ENCODE measurements around the gene DRGX.

DRGX gene

DNA sequence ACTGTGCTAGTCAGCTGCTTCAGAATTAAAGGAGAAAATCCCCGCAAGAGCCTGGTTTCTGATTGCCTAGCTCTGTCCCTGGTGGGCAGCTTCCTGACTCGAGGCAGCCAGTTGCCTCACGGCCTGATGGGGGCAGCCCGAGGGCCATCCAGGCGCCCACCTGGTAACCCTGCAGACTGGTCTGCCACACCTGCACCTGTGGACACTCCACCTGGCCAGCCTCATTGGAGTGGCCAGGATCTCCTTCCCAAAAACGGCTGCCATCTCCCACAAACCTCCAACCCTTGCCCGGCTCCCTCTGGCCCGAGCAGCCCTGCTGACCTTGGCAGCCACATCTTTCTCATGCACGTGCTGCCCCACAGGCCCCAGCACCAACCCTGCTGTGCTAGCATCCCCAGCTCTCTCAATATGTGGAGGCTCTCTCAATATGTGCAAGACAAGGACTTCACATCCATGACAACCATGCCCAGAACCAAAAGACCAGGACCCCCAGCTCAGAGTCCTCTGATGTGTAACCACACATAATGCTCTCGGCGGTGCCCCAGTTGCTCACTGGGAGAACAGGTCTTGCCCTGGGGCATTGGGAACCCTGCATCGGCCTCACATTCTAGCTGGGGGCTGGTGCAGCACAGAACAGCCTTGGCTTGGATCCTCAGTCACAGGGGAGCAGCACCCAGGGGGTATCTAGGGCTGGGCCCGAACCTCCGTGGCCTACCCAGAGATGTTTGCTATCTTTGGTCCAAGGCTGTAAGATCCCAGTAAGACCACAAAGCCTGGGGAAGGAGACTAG is 14.6 kb downstream of the DRGX start:
- DNase-seq, result no peak

DNA sequence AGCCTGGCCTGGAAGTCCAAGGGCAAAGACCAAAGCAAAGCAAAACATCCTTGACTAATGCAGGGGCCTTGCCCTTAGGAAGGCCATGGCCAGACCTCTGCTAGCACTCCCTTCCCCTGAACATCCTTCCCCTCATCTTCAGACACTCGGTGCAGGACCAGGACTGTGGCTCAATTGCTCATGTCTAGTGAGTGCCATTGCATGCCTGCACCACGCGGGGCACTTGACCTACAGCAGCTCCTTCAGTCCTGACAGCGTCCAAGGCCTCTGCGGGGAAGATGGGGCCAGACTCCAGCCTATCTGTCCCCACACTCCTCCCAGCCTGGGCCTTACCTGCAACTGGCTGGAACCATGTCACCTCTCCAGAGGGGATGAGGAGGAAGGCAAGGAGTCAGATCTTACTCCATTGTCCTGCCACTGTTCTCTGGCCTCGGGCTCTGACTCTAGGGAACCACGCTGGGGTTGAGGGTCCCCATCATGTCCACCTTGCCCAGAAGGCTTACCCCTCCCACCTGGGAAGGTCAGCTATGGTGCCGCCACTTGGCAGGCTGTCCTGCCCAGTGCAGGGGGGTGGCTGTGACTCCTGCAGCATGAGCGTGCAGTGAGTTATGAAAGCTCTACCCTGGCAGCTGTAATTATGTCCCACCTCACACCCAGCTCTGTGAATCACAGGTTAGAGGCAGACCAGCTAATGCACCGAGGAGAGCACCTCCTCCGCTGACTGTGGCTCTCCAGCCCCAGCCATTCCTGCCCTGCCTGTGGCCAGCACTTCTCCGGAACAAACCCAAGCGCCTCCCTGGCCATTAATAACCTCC is 16.1 kb downstream of the DRGX start:
- no peak for DNase-seq

DNA sequence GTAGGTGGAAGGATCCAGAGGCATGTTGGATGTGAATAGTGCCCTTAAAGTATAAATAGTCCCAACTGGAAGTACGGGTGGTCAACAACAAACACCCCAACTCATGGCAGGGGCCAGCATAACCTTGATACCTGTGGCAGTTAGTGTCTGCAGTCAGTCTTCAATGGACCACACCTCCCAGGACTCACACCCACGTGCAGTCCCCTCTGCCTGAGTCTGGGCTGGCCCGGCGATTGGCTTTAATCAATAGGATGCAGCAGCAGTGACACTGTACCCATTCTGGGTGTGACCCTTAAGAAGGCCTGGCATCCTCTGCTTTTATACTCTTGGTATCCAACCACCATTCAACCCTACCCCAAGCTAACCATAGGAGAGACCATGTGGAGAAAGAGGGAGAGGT is 18.6 kb downstream of the DRGX start:
- no peak for DNase-seq

DNA sequence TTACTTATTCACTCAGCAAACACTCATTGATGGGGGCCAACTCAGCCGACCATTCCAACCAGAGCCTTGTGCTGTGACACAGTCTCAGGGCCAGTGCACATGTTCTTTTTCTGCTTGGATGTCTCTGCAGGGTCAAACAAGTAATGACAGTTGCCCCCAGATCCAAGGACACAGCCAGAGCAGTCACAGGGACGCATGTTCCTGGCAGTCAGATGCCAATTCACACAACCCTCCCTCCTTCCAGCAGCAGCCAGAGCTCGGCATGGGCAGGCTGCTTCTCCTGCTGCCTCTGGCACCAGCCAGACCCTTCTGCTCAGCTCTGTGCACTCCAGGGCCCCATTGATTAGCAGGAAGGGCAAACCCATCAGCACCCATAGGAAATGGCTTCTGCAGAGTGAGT is 20.3 kb downstream of the DRGX start:
- DNase-seq, result no peak

DNA sequence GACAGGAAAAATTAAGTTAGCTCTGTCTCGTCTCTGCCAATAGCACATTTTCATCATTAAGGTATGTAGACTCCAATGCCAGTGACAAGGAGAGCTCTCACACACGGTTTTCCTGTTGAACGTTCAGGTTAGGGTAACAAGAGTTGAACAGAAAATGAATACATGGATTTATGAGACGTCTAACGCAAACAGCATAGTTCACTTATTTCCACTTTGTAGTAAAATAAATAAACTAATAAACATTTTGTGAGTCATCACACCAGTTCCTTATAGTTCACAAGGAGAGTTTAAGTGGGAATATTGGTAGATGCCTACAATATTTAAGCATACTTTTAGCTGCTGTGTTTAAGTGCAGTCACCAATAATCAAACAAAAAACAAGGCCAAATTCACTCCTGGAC is 21.1 kb downstream of the DRGX start:
- no peak for DNase-seq

DNA sequence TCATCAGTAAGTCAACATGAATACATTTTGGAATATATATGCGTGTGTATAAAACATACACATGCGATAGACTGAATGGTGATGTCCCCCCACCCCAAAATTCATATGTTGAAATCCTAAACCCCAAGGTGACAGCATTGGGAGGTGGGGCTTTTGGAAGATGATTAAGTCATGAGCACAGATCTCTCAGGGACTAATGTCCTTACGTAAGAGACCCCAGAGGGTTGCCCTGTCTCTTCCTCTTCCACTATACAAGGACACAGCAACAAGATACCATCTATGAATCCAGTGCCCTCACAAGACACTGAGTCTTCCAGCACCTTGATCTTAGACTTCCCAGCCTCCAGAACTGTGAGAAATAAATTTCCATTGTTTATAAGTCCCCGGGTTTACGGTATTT is 22.5 kb downstream of the DRGX start:
- DNase-seq, result no peak

DNA sequence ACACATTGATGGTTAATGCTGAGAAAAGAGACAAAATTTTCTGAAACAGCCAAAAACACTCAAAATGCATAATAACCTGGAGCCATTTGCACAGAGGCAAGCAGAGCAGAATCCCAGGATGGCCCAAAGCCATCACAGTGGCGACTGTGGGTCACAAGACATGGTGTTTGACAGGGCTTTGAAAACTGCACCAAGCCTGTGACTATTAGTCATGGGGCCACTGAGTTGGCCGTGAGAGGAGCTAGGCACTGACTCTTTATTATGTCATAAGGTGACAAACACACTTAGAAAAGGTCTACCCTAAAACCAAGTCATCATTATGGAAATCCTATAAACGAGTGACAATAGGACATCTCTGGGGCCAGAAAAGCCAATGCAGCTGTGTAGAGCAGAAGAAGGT is 23.9 kb downstream of the DRGX start:
- DNase-seq, result no peak

DNA sequence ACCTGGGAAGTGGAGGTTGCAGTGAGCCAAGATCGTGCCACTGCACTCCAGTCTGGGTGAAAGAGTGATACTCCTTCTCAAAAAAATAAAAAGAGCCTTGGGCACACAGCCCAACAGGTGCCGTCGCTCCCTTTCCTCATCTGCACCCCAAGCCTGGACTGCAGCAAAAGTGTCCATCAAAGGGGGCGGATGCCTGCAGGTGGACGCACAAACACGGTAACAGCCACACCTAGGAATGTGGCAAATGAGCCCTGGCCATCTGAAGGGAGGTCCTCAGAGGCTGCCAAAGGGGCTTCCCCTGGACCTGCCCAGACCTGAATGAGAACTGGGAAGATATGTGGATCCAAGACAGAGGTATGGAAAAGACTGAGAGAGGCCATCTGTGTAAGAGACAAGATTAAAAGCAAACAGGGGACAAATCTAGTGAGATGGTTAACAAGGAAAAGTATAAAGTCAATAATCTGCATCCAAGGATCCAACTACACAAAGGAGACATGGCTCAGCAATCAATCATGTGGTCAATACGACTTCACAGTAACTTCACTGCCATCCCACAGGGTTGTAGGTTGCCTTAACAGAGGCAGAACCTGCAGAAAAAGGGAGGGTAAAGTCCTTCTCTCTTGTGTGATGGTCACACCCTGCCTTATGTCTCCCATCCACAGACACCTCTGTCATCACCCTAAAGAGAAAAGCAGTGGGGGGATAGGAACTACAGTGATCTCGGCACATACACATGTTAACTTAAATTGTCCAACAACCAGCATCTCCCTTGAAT is 25.4 kb downstream of the DRGX start:
- no peak for DNase-seq

DNA sequence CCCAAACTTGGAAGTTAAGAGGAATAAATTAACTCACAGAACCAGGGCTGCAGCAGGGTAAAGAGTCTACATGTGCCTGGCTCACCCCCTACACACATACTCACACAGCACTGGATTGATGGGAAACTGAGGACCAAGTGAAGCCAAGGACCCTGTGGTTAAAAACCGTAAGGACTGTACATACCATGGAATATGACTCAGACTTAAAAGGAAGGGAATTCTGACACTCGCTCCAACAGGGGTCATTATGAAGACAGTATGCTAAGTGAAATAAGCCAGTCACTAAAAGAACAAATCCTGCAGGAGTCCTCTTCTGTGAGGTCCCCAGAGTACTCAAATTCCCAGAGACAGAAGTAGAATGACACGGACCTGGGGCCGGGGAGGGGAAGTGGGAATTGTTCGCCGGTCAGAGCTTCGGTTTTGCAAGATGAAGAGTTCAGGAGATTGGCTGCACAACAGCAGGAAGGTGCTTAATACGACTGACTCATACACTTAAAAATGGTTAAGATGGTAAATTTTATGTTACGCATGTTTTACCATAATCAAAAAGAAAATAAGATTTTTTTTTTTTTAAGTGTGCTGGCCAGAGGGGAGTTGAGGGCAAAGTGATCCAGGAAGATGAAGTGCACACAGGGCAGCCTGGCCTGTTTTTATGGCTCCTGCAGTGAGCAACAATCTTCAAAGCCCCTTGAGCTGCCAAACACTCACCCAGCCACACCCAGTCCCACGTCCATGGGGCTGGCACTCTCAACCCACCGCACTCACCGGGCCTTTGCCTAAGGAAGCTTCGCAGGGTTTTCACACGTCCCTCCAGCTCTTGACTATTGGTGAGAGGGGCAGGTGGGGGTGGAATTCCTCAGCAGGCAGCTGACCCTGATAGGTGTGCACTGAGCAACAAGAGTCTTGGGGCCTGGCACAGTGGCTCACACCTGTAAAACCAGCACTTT is 26.4 kb downstream of the DRGX start:
- DNase-seq, result no peak

DNA sequence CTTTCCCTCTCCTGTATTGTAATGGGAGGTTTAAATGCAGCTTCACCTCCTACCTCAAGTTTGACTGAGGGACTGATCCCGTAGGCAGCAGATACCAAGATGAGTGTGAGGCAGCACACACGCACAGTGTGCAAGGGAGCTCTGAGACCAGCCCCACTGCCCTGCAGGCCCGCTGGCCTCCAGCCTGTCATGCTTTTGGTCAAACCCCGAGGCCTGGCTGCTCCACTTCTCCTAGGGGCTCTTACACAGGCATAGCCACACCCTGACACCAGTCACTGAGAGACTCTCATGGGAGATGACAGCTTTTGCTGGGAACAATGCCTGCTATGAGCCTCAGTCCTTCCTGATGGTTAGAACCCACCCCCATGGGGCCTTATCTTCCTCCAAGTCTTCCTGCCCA is 27.6 kb downstream of the DRGX start:
- DNase-seq, result no peak

DNA sequence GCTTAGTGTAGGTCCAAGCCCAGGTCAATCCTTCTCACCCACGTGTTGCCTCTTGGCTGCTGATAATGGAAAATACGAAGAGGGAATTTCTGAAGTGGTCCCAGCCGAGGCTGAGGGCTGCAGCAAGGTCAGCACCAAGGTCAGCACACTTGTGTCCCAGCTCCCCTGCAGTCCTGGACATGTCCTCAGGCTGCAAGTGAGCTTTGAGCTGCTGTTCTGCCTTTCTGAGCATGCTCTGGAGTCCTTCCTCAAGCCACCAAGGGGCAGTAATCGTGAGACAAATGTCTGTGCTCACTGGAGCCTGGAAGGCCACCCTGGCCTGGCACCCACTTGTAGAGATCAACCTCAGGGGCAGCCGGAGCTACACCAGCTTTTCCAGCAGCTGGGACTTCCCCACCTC is 28.3 kb downstream of the DRGX start:
- no peak for DNase-seq

DNA sequence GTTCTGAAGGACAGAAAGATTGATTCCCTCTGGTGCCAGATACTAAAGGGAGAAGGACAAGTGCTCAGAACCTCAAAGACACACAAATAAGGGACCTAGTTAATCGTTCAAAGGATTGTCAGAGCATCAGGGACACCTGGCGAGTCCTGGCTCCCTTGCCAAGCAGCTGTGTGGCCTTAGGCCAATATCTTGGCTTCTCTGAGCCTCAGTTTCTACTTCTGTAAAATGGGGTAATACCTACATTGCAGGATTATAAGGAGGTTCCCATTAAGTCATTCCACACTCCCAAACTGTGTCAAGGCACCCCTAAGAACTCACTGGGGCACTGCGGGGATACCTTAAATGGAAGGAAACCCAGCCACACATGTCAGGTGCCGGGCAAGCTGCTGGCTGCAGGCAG is 29.4 kb downstream of the DRGX start:
- DNase-seq, result no peak

DNA sequence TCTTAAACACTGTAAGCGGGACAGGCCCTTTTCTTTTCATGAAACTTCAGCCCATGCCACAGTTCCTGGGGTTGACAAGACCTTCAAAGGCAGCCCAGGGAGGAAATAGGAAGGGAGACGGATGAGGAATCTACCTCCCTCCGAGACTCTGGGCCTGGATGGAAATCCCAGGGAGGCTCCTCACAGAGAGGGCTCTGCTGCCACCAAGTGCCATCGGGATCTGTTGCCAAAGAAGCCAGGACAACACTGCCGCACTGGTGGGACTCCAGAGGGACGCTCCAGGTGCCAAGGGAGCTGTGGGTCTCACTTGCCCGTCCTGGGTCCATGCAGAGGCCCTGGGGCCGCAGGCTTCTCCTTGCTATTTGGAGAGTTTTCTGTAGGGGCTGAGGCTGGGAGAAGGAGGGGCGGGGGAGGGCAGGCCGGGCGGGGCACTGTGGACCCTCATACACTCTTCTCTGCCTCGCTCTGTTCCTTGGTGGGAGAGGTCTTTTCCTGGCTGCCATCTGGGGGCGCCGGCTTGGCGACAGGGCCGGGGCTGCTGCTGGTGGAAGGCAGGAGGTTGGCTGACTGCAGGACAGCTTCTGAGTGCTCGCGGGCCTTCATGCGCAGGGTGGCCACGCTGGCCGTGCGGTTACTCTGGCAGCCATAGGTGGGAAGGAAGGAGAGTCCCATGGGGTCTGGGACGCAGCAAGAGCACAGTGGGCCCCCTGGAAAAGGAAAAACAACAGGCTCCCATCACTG is 30.0 kb downstream of the DRGX start:
- DNase-seq, result no peak

DNA sequence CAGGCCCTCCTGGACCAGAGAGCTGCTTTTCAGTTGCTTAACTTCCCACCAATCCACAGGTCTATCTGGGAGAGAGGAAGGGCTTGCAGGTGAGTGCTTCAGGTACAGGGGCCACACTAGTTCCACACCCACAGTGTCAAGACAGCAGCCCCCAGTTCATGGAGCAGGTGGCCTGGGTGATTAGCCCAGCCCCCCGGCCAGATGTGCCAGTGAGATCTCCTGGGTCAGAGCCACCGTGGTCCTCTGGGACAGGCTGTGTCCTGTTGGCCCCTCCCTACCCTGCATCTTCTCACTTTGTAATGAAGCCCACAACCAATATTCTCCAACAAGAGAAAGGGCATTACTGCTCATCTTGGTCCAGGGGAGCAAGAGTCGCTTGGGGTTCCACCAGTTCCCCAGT is 30.6 kb downstream of the DRGX start:
- DNase-seq, result no peak

DNA sequence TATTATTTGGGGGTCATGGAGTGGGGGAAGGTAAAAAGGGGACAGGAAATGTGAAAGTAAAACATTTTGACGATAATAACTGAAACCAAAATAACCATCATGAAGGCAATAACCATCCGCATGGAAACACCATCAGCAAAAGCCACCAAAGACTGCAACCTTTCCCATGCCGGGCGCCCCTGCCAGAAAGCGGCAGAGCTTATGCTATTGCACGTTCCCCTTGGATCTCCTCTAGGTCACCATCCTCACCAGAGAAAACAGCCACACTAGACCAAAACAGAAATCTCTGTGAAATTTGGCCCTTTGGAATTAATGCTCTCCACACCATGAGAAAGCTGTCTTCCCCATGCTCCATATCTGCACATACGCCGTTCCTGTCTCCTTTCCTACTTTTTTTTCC is 31.1 kb downstream of the DRGX start:
- no peak for DNase-seq

DNA sequence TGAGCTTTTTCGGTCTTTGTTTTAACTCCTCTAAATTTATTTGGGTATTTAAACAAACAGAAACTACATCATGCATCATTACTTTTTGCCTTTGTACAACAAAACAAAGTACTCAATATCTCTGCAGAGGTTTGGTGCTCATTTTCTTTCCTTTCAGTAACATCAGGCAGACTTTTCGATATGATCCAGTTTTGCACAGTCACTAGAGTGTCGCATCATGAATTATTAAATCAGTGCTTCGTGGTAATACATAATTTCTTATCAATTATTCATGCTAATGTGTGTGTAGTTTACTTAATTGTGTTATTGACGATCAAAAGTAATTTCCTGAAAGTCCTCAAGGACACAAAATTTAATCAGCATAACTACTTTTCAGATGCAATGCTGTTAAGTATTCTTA is 31.8 kb downstream of the DRGX start:
- no peak for DNase-seq

DNA sequence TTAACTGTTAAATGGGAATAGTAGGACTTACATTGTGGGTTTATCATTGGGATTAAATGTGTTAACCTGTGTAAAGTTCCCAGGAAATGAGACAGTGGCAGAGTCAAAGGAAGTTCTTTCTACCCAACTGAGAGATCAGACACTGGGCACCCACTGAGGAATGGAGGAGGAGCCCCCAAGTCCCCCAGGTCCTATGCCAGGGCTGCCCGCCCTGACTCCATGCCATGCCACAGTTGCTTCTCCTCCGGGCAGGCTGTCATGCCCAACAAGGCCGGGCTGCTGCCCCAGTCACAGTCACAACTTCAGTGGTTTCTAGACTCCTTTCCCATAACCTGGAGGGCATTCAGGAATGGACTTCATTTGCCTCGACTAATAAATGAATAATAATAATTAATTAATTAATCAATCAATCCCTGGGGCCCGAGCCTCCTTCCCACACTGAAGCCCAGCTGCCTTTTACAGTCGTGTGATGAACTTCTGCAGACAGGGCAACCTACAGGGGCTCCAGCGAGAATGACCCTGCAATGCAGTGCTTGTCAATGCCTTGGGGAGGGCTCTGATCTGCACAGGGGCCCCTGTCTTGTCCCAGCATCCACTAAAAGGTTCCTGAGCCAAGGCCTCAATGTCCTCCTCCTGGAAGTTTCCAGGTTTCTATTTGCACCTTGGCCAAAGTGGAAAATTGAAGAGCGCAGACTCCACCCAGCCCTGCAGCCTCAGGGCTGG is 32.4 kb downstream of the DRGX start:
- no peak for DNase-seq

DNA sequence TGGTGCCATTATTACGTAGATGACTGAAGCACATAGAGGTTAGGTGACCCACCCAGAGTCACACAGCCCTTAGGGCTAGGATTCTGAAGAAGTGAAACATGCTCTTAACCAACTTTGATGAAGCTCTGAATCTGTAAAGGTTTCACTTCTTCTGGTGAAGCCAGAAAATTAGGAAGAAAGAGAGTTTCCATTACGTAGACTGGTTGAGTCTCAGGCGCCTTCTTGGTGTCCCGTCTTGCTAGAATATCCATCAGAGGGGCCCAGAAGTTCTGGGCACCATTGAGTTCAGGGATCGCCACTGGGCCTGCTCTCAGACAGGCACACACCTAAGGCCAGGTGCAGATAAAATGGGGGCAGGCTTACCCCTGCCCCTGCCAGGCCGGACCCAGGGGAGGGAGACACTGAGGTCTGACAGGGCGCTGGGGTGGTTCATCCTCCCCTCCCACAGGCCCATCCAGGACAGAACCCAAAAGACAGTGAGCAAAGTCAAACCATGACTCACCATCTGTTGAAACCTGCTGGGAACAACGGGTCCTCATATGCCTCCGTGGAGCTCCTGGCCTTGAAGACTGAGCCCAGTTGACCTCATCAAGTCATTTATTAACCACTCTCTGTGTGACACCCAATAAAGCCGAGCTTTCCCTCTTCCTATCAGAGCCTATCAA is 33.2 kb downstream of the DRGX start:
- DNase-seq, result no peak

DNA sequence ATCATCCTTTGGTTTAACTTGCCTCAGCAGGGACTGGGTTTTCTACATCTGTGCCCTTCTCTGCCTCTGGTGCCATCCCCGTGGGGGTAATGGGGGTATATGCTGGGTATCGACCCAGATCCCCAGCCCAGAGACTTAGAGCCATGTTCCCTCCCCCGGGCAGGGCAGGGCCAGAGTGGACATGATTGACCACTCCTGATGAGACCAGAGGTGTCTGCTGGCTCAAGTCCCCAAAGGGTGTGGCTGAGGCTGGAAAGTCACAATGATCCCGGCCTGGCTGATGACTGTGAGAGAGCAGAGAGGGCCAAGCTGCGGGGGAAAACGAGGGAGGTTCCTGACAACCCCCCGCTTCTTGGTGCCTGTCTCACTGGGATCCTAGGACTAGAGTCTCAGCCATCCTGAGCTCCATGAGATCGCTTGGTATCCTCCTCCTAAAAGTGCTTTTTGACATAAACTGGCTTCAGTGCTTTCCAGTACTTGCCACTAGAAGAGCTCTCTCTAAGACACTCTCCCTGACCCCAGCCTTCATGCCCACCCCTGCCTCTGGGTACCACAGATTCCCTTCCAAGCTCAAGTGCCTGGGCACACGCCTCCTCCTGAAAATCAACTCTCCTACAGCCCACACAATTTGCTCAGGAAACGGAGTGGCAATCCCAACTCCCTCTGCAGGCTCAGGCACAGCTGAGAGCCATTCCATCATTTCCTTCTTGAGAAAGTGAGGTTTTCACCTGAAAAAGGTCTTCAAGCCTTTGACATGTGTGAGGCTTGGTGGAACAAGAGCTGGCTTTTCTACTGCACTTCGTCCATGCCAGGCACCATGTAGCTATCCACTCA is 33.9 kb downstream of the DRGX start:
- no peak for DNase-seq

DNA sequence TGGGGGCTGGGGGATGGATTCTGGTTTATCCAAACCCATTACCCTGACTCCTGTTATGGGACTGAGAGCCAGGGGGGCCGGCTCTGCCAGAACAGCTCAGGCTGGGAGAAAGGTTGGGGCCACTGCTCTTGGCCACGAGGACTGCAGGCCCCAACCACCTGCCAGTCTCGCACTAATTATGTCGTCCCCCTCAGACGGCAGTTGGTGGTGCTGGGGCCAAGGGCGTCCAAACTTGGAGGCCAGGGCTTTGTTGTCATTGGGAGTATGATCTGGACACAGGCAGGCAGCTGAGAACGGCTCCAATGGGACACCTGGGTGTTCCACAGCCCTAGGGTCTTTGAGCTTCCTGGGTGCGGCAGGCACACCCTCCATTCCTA is 34.7 kb downstream of the DRGX start:
- no peak for DNase-seq
